OCI-LY7 (cell line): ENCODE data around the gene TSPAN5. TPM values are rescaled to one million over a fixed set of nuclear protein-coding genes. Genes with fewer than 3 reads are reported as not detected.

Experiments used
- BruUV-seq: library from RNA; stranded (reverse); fragments of 400-500 nt; replicated peaks from 2 replicates; lab custom pipeline; 2021; lab: Mats Ljungman, UMichigan
- CTCF ChIA-PET: fragments of 300-600 bp; sonication (Branson Sonifier 250); formaldehyde crosslinking; loops from one replicate; lab custom pipeline; 2022; ENCODE audit warnings: antibody characterized with exemption; ENCODE audit not compliant: unreplicated experiment; lab: Charles Lee
- POLR2A ChIA-PET: fragments of 300-600 bp; sonication (Branson Sonifier 250); formaldehyde crosslinking; loops from one replicate; lab custom pipeline; 2022; ENCODE audit warnings: antibody characterized with exemption; lab: Charles Lee
- DNase-seq: peaks from one replicate; pipeline ENCODE4 v3.0.0-alpha.2; 2015; ENCODE audit warnings: low spot score
- H2AFZ ChIP-seq: fragments of 200-600 bp; sonication (generic), shearing (Covaris generic); 2 replicates; pipeline ENCODE4 v1.6.1; 2014; ENCODE audit warnings: mild to moderate bottlenecking, antibody characterized with exemption, low read length, moderate library complexity
- H3K27ac ChIP-seq: fragments of 200-600 bp; sonication (generic); 2 replicates; pipeline ENCODE4 v1.5.1; 2014; ENCODE audit warnings: mixed run types, low read depth, mild to moderate bottlenecking, moderate library complexity, low read length, inconsistent platforms; ENCODE audit not compliant: poor library complexity, severe bottlenecking
- H3K36me3 ChIP-seq: fragments of 200-600 bp; sonication (generic); 2 replicates; pipeline ENCODE4 v1.6.1; 2014; ENCODE audit warnings: mild to moderate bottlenecking, antibody characterized with exemption, low read length, moderate library complexity, mixed read lengths; ENCODE audit not compliant: insufficient read depth
- H3K4me1 ChIP-seq: fragments of 200-600 bp; sonication (generic); 2 replicates; pipeline ENCODE4 v1.5.1; 2014; ENCODE audit warnings: mild to moderate bottlenecking, low read length; ENCODE audit not compliant: insufficient read depth, poor library complexity, severe bottlenecking
- H3K4me2 ChIP-seq: fragments of 200-600 bp; sonication (generic); 2 replicates; pipeline ENCODE4 v1.6.1; 2014; ENCODE audit warnings: mild to moderate bottlenecking, low read length
- H3K4me3 ChIP-seq: fragments of 200-600 bp; sonication (generic); 2 replicates; pipeline ENCODE4 v1.5.1; 2014; ENCODE audit warnings: mild to moderate bottlenecking, low read depth, low read length; ENCODE audit not compliant: poor library complexity, severe bottlenecking
- H3K79me2 ChIP-seq: fragments of 200-600 bp; sonication (generic); 2 replicates; pipeline ENCODE4 v1.6.1; 2016; ENCODE audit warnings: low read depth, mild to moderate bottlenecking, low read length, moderate library complexity, mixed read lengths; ENCODE audit not compliant: insufficient read depth
- H3K9me2 ChIP-seq: fragments of 200-600 bp; sonication (generic); 2 replicates; pipeline ENCODE4 v1.6.1; 2016; ENCODE audit warnings: mild to moderate bottlenecking, low read length, mixed read lengths; ENCODE audit not compliant: insufficient read depth
- H3K9me3 ChIP-seq: fragments of 200-600 bp; sonication (generic); 2 replicates; pipeline ENCODE4 v1.6.1; 2014; ENCODE audit warnings: mild to moderate bottlenecking, mixed run types, low read length, mixed read lengths
- H4K20me1 ChIP-seq: fragments of 200-600 bp; sonication (generic); 2 replicates; pipeline ENCODE4 v1.6.1; 2014; ENCODE audit warnings: mild to moderate bottlenecking, antibody characterized with exemption, low read length, moderate library complexity, mixed read lengths; ENCODE audit not compliant: insufficient read depth
- CTCF ChIP-seq: fragments of 200-600 bp; sonication (generic); conservative IDR thresholded peaks from 2 replicates; pipeline ENCODE4 v1.5.1; 2014; ENCODE audit warnings: mild to moderate bottlenecking, antibody characterized with exemption, low read length, moderate library complexity, mixed read lengths
- EZH2phosphoT487 ChIP-seq: fragments of 200-600 bp; sonication (generic); IDR thresholded peaks from 2 replicates; pipeline ENCODE4 v1.6.1; 2018; ENCODE audit warnings: low read depth, borderline replicate concordance, mild to moderate bottlenecking, mixed run types, antibody characterized with exemption, low read length, moderate library complexity, mixed read lengths
- intact Hi-C: fragments of 100-400 bp; cut with micrococcal nuclease; formaldehyde crosslinking; loops from one replicate; pipeline ENCODE4 v1.10.0; 2022; ENCODE audit not compliant: unreplicated experiment
- total RNA-seq, 2 experiments: library from RNA; depleted of rRNA in 1 of 2; stranded (reverse); fragments of >200 nt in 1 of 2; shearing (Covaris generic) in 1 of 2; gene quantifications; 2 replicates each; pipeline ENCODE4 v1.2.3, GENCODE V29; 2014 to 2022

The TSPAN5 gene
- total RNA-seq, 2 experiments from 2014 or later: not detected

GRCh38 chr4:98509721-98510120, 148.7 kb downstream of the TSPAN5 start:
- Histone ChIP-seq H3K4me2 (no peak overlapping the region), H3K4me3 (no peak overlapping the region), H3K79me2 (no peaks in the 10 kb centered on the region), H3K9me2 (no peaks in the 10 kb centered on the region), H4K20me1 (no peaks in the 10 kb centered on the region), H3K9me3 (no peaks in the 10 kb centered on the region), H3K36me3 (no peaks in the 10 kb centered on the region), H2AFZ (no peak overlapping the region), H3K4me1 (no peaks in the 10 kb centered on the region), H3K27ac (no peak overlapping the region)
- TF ChIP-seq CTCF (no peak), EZH2phosphoT487 (no peak)
- CTCF ChIA-PET: no interaction called here
- intact Hi-C loops: no loop called here
- DNase-seq: no peak
- no TSS peak for BruUV-seq
- POLR2A ChIA-PET: no interaction called here

GRCh38 chr4:98508829-98509598, 149.4 kb downstream of the TSPAN5 start:
- no TSS peak for BruUV-seq

More at GRCh38 chr4:98508829-98509598, 149.4 kb downstream of the TSPAN5 start:
- CTCF ChIA-PET: no interaction called here
- no peaks in the 10 kb centered on the region for H3K79me2 ChIP-seq
- no peak overlapping the region for H2AFZ ChIP-seq
- H3K9me3 ChIP-seq: no peaks in the 10 kb centered on the region
- H3K4me1 ChIP-seq: no peaks in the 10 kb centered on the region
- H3K9me2 ChIP-seq: no peaks in the 10 kb centered on the region
- intact Hi-C loops: no loop called here
- POLR2A ChIA-PET: interaction anchor here (0.6 kb wide), 1 partner anchor 57 kb away, joined by 3 read pairs; no protein-coding TSS in a partner anchor
- H3K36me3 ChIP-seq: no peaks in the 10 kb centered on the region
- H3K27ac ChIP-seq: no peak overlapping the region
- H3K4me2 ChIP-seq: no peak overlapping the region
- no peak overlapping the region for H3K4me3 ChIP-seq
- no peak for DNase-seq
- TF ChIP-seq EZH2phosphoT487 (no peak), CTCF (no peak)
- no peaks in the 10 kb centered on the region for H4K20me1 ChIP-seq
